Endothelial cell of umbilical vein (primary cell): ENCODE data around the gene GRIK1. TPM values are rescaled to one million over a fixed set of nuclear protein-coding genes. Genes with fewer than 3 reads are reported as not detected.

ENCODE experiments used
- BruUV-seq: library from RNA; stranded (reverse); fragments of 400-500 nt; replicated peaks from 2 replicates; lab custom pipeline; 2021; lab: Mats Ljungman, UMichigan
- CTCF ChIA-PET: fragments of 300-600, 350-600 bp; sonication (Branson Sonifier 250); formaldehyde crosslinking; loops from one replicate; lab custom pipeline; 2021; ENCODE audit warnings: antibody characterized with exemption, inconsistent platforms; lab: Charles Lee
- POLR2A ChIA-PET: fragments of 300-600, 350-600 bp; sonication (Branson Sonifier 250); formaldehyde crosslinking; loops from one replicate; lab custom pipeline; 2021; ENCODE audit warnings: antibody characterized with exemption, inconsistent platforms; lab: Charles Lee
- DNase-seq: peaks from one replicate; pipeline ENCODE4 v3.0.0-alpha.2; 2011; ENCODE audit warnings: low read depth, low spot score
- FAIRE-seq: peaks from 2 replicates; lab custom pipeline; 2011; peaks lifted over from hg19 to GRCh38; lab: Jason Lieb, UNC
- H2AFZ ChIP-seq: 2 replicates; pipeline ENCODE4 v1.6.0; 2012; ENCODE audit warnings: low read depth, low read length, control low read depth, inconsistent platforms
- H3K27ac ChIP-seq: 2 replicates; pipeline ENCODE4 v1.5.1; 2011; ENCODE audit warnings: low read depth, mild to moderate bottlenecking, control low read depth, low read length, moderate library complexity; ENCODE audit not compliant: insufficient read depth
- H3K27me3 ChIP-seq, 2 experiments: 2 replicates each; pipeline versions ENCODE4 v1.6.0 to v1.6.1; 2011; ENCODE audit warnings: low read length in 2 of 2, mixed read lengths in 1 of 2; ENCODE audit not compliant: control insufficient read depth in 2 of 2, insufficient read depth in 2 of 2
- H3K36me3 ChIP-seq, 2 experiments: 2 replicates in 1 of 2; 3 replicates in 1 of 2; pipeline ENCODE4 v1.5.1; 2011; ENCODE audit warnings: low read length in 2 of 2, mild to moderate bottlenecking in 1 of 2, moderate library complexity in 1 of 2; ENCODE audit not compliant: control insufficient read depth in 2 of 2, insufficient read depth in 2 of 2; ENCODE audit errors: extremely low read depth in 1 of 2
- H3K4me1 ChIP-seq: 3 replicates; pipeline ENCODE4 v1.5.1; 2011; ENCODE audit warnings: mild to moderate bottlenecking, low read length; ENCODE audit not compliant: control insufficient read depth, insufficient read depth; ENCODE audit errors: extremely low read depth
- H3K4me2 ChIP-seq: 2 replicates; pipeline ENCODE4 v1.6.1; 2011; ENCODE audit warnings: low read length, control low read depth, mixed read lengths; ENCODE audit not compliant: insufficient read depth
- H3K4me3 ChIP-seq, 3 experiments: fragments of 200-600 bp in 1 of 3; sonication (generic), shearing (Covaris generic) in 1 of 3; replicated peaks in 1 of 3; 2 replicates each; pipeline ENCODE4 v1.5.1; 2011 to 2016; ENCODE audit warnings: control low read depth in 3 of 3, low read length in 3 of 3, mild to moderate bottlenecking in 2 of 3, inconsistent platforms in 1 of 3, low read depth in 1 of 3, moderate library complexity in 1 of 3; ENCODE audit not compliant: insufficient read depth in 1 of 3
- H3K79me2 ChIP-seq: 2 replicates; pipeline ENCODE4 v1.6.0; 2012; ENCODE audit warnings: low read length, inconsistent platforms; ENCODE audit not compliant: control insufficient read depth, insufficient read depth
- H3K9ac ChIP-seq: replicated peaks from 2 replicates; pipeline ENCODE3; 2011; ENCODE audit warnings: low read length, control low read depth; ENCODE audit not compliant: insufficient read depth; ENCODE audit errors: extremely low read depth
- H3K9me1 ChIP-seq: replicated peaks from 3 replicates; pipeline ENCODE4 v1.6.0; 2011; ENCODE audit warnings: mild to moderate bottlenecking, low read length; ENCODE audit not compliant: control insufficient read depth, insufficient read depth; ENCODE audit errors: extremely low read depth
- H3K9me3 ChIP-seq: replicated peaks from 2 replicates; pipeline ENCODE4 v1.5.1; 2012; ENCODE audit warnings: low read length, inconsistent platforms; ENCODE audit not compliant: control insufficient read depth, insufficient read depth
- H4K20me1 ChIP-seq: replicated peaks from 2 replicates; pipeline ENCODE3; 2011; ENCODE audit warnings: mild to moderate bottlenecking, low read length; ENCODE audit not compliant: control insufficient read depth, insufficient read depth; ENCODE audit errors: extremely low read depth
- EZH2 ChIP-seq: IDR thresholded peaks from 2 replicates; pipeline ENCODE4 v1.6.1; 2012; ENCODE audit warnings: borderline replicate concordance, low read depth, mild to moderate bottlenecking, moderate library complexity, low read length, inconsistent platforms; ENCODE audit not compliant: severe bottlenecking
- FOS ChIP-seq: IDR thresholded peaks from 2 replicates; pipeline ENCODE4 v1.6.1; 2011; ENCODE audit warnings: mild to moderate bottlenecking, low read length, moderate library complexity, borderline replicate concordance; ENCODE audit not compliant: insufficient read depth
- GATA2 ChIP-seq: IDR thresholded peaks from 2 replicates; pipeline ENCODE4 v1.7.0; 2011; ENCODE audit warnings: low read depth, mild to moderate bottlenecking, moderate library complexity, mixed read lengths, low read length; ENCODE audit not compliant: insufficient read length, insufficient read depth
- JUN ChIP-seq: IDR thresholded peaks from 2 replicates; pipeline ENCODE4 v1.6.1; 2011; ENCODE audit warnings: borderline replicate concordance, low read depth; ENCODE audit not compliant: insufficient read length, insufficient read depth
- MAX ChIP-seq: IDR thresholded peaks from 2 replicates; pipeline ENCODE4 v1.6.1; 2011; ENCODE audit not compliant: insufficient read depth, insufficient read length
- MYC ChIP-seq: IDR thresholded peaks from one replicate; pipeline ENCODE4 v1.6.1; 2011; ENCODE audit warnings: mild to moderate bottlenecking, low read depth, low read length
- POLR2A ChIP-seq: IDR thresholded peaks from 2 replicates; pipeline ENCODE4 v1.6.1; 2012; ENCODE audit warnings: low read depth, mild to moderate bottlenecking, control low read depth, low read length
- POLR2AphosphoS5 ChIP-seq: IDR thresholded peaks from 2 replicates; pipeline ENCODE4 v1.6.1; 2012; ENCODE audit warnings: low read depth, mild to moderate bottlenecking, control low read depth, low read length, moderate library complexity; ENCODE audit not compliant: insufficient read depth
- dilution Hi-C: fragments of 300-500 bp; cut with MboI; formaldehyde crosslinking; loops from one replicate; pipeline ENCODE4 v1.15.0; 2019; ENCODE audit warnings: low sequenced_read_pairs; ENCODE audit not compliant: extremely low pct_ligation_motif_present
- intact Hi-C: fragments of 100-400 bp; cut with micrococcal nuclease; formaldehyde crosslinking; loops from one replicate; pipeline ENCODE4 v1.10.0; 2022
- polyA plus RNA-seq, 4 experiments: library from polyadenylated mRNA; depleted of rRNA in 3 of 4; stranded (reverse) in 3 of 4; unstranded in 1 of 4; fragments of >200 nt; gene quantifications; 2 replicates each; pipeline versions ENCODE4 v1.2.1 to v1.2.3, GENCODE V29; 2011 to 2012; ENCODE audit warnings: missing spikeins in 1 of 4
- total RNA-seq: library from RNA; stranded (reverse); gene quantifications from 2 replicates; pipeline ENCODE4 v1.2.3, GENCODE V29; 2021
- TF ChIP-seq, protein P1 (sequence below), 2 donors: IDR thresholded peaks; 1 replicate in 1 of 2; 2 replicates in 1 of 2; pipeline ENCODE4 v1.5.1; 2011; ENCODE audit warnings: low read length in 2 of 2, mild to moderate bottlenecking in 2 of 2, moderate library complexity in 2 of 2, control low read depth in 1 of 2, inconsistent platforms in 1 of 2, low read depth in 1 of 2; ENCODE audit not compliant: insufficient read depth in 1 of 2; ENCODE audit errors: extremely low read depth in 1 of 2

GRIK1 gene
- total and polyA plus RNA-seq, 2 donors (not counting 3 experiments of a cell fraction or from before 2014, with no cell fraction given): not detected

GRCh38 chr21:29508301-29508700 is 431.5 kb downstream of the GRIK1 start:
- Histone ChIP-seq H3K4me3 (no peak overlapping the region), H4K20me1 (no peaks in the 10 kb centered on the region), H3K27me3 (no peaks in the 10 kb centered on the region), H3K79me2 (no peaks in the 10 kb centered on the region), H3K36me3 (no peaks in the 10 kb centered on the region), H3K4me2 (no peak overlapping the region), H3K27ac (no peak overlapping the region), H3K9me1 (no peaks in the 10 kb centered on the region), H2AFZ (no peak overlapping the region), H3K9me3 (no peaks in the 10 kb centered on the region), H3K9ac (no peak overlapping the region), H3K4me1 (no peaks in the 10 kb centered on the region)
- dilution Hi-C loops: no loop called here
- intact Hi-C loops: no loop called here
- TF ChIP-seq POLR2AphosphoS5 (no peak), FOS (no peak), MYC (no peak), JUN (no peak), POLR2A (no peak), GATA2 (no peak), MAX (no peak), EZH2 (no peak)
- TF ChIP-seq, protein P1, sequence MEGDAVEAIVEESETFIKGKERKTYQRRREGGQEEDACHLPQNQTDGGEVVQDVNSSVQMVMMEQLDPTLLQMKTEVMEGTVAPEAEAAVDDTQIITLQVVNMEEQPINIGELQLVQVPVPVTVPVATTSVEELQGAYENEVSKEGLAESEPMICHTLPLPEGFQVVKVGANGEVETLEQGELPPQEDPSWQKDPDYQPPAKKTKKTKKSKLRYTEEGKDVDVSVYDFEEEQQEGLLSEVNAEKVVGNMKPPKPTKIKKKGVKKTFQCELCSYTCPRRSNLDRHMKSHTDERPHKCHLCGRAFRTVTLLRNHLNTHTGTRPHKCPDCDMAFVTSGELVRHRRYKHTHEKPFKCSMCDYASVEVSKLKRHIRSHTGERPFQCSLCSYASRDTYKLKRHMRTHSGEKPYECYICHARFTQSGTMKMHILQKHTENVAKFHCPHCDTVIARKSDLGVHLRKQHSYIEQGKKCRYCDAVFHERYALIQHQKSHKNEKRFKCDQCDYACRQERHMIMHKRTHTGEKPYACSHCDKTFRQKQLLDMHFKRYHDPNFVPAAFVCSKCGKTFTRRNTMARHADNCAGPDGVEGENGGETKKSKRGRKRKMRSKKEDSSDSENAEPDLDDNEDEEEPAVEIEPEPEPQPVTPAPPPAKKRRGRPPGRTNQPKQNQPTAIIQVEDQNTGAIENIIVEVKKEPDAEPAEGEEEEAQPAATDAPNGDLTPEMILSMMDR (IDR thresholded peaks at IDR 0.05; ENCODE audit: extremely low read depth in 1 of 2, insufficient read depth in 1 of 2, low read depth in 1 of 2, low read length in 2 of 2): no peak
- POLR2A ChIA-PET: no interaction called here
- no TSS peak for BruUV-seq
- CTCF ChIA-PET: no interaction called here
- no peak for FAIRE-seq
- DNase-seq: no peak
